ENCODE results near the gene USP47. TPM values are rescaled to one million over a fixed set of nuclear protein-coding genes. Genes with fewer than 3 reads are reported as not detected.

Gene USP47
- total RNA-seq, 1 donor from 2014 or later, result 45.1 TPM

- peaks cover 4% of the 10 kb centered on the region for H3K27me3 Mint-ChIP-seq (ENCODE audit: unreplicated experiment)
- H3K9me3 Mint-ChIP-seq (ENCODE audit: unreplicated experiment), result no peaks in the 10 kb centered on the region
- no peaks in the 10 kb centered on the region for H3K36me3 Mint-ChIP-seq (ENCODE audit: low read depth, unreplicated experiment)
- H3K4me3 Mint-ChIP-seq (ENCODE audit: unreplicated experiment), result no peak overlapping the region
- no peak for DNase-seq (ENCODE audit: low spot score)
- no peak for TF ChIP-seq CTCF (IDR thresholded peaks at IDR 0.05; ENCODE audit: unreplicated experiment)
- peaks cover 37% of the 10 kb centered on the region for H3K4me1 Mint-ChIP-seq (ENCODE audit: unreplicated experiment)
- H3K27ac Mint-ChIP-seq (ENCODE audit: unreplicated experiment), result no peak overlapping the region
Observed at GRCh38 chr11:11845551-11845950, 3.8 kb downstream of the USP47 start.

GRCh38 chr11:11847082-11847481, 5.3 kb downstream of the USP47 start:
- Mint-ChIP-seq H3K9me3 (ENCODE audit: unreplicated experiment) (no peaks in the 10 kb centered on the region), H3K4me1 (ENCODE audit: unreplicated experiment) (peaks cover 36% of the 10 kb centered on the region), H3K36me3 (ENCODE audit: low read depth, unreplicated experiment) (no peaks in the 10 kb centered on the region), H3K4me3 (ENCODE audit: unreplicated experiment) (no peak overlapping the region), H3K27me3 (ENCODE audit: unreplicated experiment) (peaks cover 1% of the 10 kb centered on the region), H3K27ac (ENCODE audit: unreplicated experiment) (peak overlapping the region; percentile 3)
- no peak for TF ChIP-seq CTCF (IDR thresholded peaks at IDR 0.05; ENCODE audit: unreplicated experiment)
- DNase-seq (ENCODE audit: low spot score), result no peak

GRCh38 chr11:11848891-11849746, 7.3 kb downstream of the USP47 start:
- Mint-ChIP-seq H3K36me3 (ENCODE audit: low read depth, unreplicated experiment) (no peaks in the 10 kb centered on the region), H3K4me3 (ENCODE audit: unreplicated experiment) (no peak overlapping the region), H3K9me3 (ENCODE audit: unreplicated experiment) (no peaks in the 10 kb centered on the region), H3K27me3 (ENCODE audit: unreplicated experiment) (peaks cover 1% of the 10 kb centered on the region), H3K27ac (ENCODE audit: unreplicated experiment) (peak overlapping the region; percentile 15), H3K4me1 (ENCODE audit: unreplicated experiment) (peaks cover 41% of the 10 kb centered on the region)
- DNase-seq (ENCODE audit: low spot score), result peak; percentile 59
- peak; percentile 55 for TF ChIP-seq CTCF (IDR thresholded peaks at IDR 0.05; ENCODE audit: unreplicated experiment)

- TF ChIP-seq CTCF (IDR thresholded peaks at IDR 0.05; ENCODE audit: unreplicated experiment), result no peak
- H3K4me1 Mint-ChIP-seq (ENCODE audit: unreplicated experiment), result peaks cover 32% of the 10 kb centered on the region
- no peaks in the 10 kb centered on the region for H3K9me3 Mint-ChIP-seq (ENCODE audit: unreplicated experiment)
- H3K27ac Mint-ChIP-seq (ENCODE audit: unreplicated experiment), result peak overlapping the region; percentile 68
- no peak for DNase-seq (ENCODE audit: low spot score)
- no peaks in the 10 kb centered on the region for H3K36me3 Mint-ChIP-seq (ENCODE audit: low read depth, unreplicated experiment)
- no peak overlapping the region for H3K4me3 Mint-ChIP-seq (ENCODE audit: unreplicated experiment)
- peaks cover 1% of the 10 kb centered on the region for H3K27me3 Mint-ChIP-seq (ENCODE audit: unreplicated experiment)
Observed at GRCh38 chr11:11850668-11851067, 8.9 kb downstream of the USP47 start.

DNA sequence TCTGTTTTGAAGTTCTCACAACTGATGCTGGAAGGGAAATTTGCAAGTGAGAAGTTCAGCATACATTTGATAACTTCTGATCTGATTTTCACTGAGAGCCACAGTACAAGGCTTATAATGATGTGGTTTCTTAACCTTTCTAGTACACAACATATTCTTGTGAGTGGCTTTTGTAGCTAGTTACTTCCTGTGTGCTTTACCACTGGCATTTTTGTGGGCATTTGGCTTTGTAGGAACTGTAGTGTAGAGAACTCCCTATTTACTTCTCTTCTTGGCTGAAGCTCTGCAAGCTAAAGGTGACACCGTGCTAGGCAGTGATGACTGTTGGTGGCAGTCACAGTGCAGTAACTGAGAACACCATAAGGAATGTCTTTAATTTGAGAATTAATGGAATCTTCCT, 14.9 kb downstream of the USP47 start:
- H3K27me3 Mint-ChIP-seq (ENCODE audit: unreplicated experiment), result no peaks in the 10 kb centered on the region
- no peak overlapping the region for H3K27ac Mint-ChIP-seq (ENCODE audit: unreplicated experiment)
- peaks cover 8% of the 10 kb centered on the region for H3K4me1 Mint-ChIP-seq (ENCODE audit: unreplicated experiment)
- no peaks in the 10 kb centered on the region for H3K9me3 Mint-ChIP-seq (ENCODE audit: unreplicated experiment)
- DNase-seq (ENCODE audit: low spot score), result no peak
- H3K36me3 Mint-ChIP-seq (ENCODE audit: low read depth, unreplicated experiment), result no peaks in the 10 kb centered on the region
- H3K4me3 Mint-ChIP-seq (ENCODE audit: unreplicated experiment), result no peak overlapping the region
- TF ChIP-seq CTCF (IDR thresholded peaks at IDR 0.05; ENCODE audit: unreplicated experiment), result no peak
